Neutrophil (primary cell): ENCODE results near the gene ST8SIA5.

Experiments used
- H3K27ac ChIP-seq: fragments of 200-600 bp; sonication (generic); 2 replicates; pipeline ENCODE4 v1.5.1; 2016; ENCODE audit warnings: mild to moderate bottlenecking, moderate library complexity
- H3K27me3 ChIP-seq: fragments of 200-600 bp; sonication (generic); 2 replicates; pipeline ENCODE4 v1.6.0; 2016; ENCODE audit warnings: mild to moderate bottlenecking
- H3K36me3 ChIP-seq: fragments of 200-600 bp; sonication (generic); 2 replicates; pipeline ENCODE4 v1.5.1; 2017
- H3K4me1 ChIP-seq, 2 experiments: fragments of 200-600 bp in 1 of 2; sonication (generic) in 1 of 2; 1 replicate in 1 of 2; 2 replicates in 1 of 2; pipeline versions ENCODE4 v1.5.1 to v1.6.1; 2013 to 2016; ENCODE audit warnings: low read depth in 1 of 2, low read length in 1 of 2, mild to moderate bottlenecking in 1 of 2, moderate library complexity in 1 of 2; ENCODE audit not compliant: control insufficient read depth in 1 of 2, insufficient read depth in 1 of 2
- H3K4me3 ChIP-seq, 2 experiments: fragments of 200-600 bp in 1 of 2; sonication (generic) in 1 of 2; 1 replicate in 1 of 2; 2 replicates in 1 of 2; pipeline ENCODE4 v1.5.1; 2013 to 2016; ENCODE audit warnings: low read depth in 1 of 2, low read length in 1 of 2, mild to moderate bottlenecking in 1 of 2, moderate library complexity in 1 of 2
- H3K9me3 ChIP-seq: fragments of 200-600 bp; sonication (generic); 2 replicates; pipeline ENCODE4 v1.5.1; 2016
- TF ChIP-seq, protein P1 (sequence below): fragments of 200-600 bp; sonication (generic); IDR thresholded peaks from 2 replicates; pipeline ENCODE4 v1.5.1; 2016; ENCODE audit warnings: antibody characterized with exemption

ST8SIA5 gene

DNA sequence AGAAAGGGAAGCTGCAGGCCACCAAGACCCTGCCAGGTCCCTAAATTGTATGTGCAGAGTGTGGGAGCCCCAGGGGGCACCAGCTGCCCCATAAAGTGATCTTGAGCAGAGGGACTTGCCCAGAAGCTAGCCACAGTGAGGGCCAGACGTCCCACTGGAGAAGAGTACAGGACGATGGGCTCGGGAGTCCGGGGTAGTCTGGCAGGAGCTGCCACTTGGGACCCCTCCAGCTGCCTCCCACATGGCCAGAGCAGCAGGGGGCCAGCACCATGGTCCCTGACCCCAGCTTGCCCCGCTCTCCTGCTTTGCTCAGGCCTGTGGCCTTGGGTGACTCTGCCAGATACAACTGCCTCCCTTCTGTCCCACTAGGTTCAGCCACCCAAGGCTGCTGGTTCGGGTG lies 88.2 kb downstream of the ST8SIA5 start:
- Histone ChIP-seq H3K36me3 (no peaks in the 10 kb centered on the region), H3K4me3 (no peak overlapping the region), H3K9me3 (no peaks in the 10 kb centered on the region), H3K4me1 (no peaks in the 10 kb centered on the region), H3K27me3 (peaks cover 64% of the 10 kb centered on the region), H3K27ac (no peak overlapping the region)
- TF ChIP-seq, protein P1, sequence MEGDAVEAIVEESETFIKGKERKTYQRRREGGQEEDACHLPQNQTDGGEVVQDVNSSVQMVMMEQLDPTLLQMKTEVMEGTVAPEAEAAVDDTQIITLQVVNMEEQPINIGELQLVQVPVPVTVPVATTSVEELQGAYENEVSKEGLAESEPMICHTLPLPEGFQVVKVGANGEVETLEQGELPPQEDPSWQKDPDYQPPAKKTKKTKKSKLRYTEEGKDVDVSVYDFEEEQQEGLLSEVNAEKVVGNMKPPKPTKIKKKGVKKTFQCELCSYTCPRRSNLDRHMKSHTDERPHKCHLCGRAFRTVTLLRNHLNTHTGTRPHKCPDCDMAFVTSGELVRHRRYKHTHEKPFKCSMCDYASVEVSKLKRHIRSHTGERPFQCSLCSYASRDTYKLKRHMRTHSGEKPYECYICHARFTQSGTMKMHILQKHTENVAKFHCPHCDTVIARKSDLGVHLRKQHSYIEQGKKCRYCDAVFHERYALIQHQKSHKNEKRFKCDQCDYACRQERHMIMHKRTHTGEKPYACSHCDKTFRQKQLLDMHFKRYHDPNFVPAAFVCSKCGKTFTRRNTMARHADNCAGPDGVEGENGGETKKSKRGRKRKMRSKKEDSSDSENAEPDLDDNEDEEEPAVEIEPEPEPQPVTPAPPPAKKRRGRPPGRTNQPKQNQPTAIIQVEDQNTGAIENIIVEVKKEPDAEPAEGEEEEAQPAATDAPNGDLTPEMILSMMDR, result no peak

DNA sequence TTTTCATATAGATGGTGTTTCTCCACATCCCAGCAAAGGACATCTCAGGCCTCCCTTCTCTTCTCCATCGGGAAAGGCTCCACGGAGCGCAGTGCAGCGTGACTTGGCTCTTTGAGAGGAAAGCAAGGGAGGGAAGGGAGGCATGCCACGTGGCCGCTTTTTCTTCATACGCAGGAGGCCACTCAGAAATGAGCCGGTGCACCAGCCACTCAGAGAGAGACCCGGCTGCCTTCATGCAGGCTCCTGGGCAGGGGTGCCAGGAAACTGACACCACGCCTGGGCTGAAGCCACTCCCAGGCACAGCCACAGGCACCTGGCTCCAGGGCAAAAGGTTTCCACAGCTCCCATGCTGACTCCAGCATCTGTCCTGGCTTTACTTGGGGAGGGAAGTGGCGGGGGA lies 88.7 kb downstream of the ST8SIA5 start:
- Histone ChIP-seq H3K27me3 (peaks cover 68% of the 10 kb centered on the region), H3K36me3 (no peaks in the 10 kb centered on the region), H3K4me1 (no peaks in the 10 kb centered on the region), H3K27ac (no peak overlapping the region), H3K9me3 (no peaks in the 10 kb centered on the region), H3K4me3 (no peak overlapping the region)
- TF ChIP-seq, protein P1, result no peak

DNA sequence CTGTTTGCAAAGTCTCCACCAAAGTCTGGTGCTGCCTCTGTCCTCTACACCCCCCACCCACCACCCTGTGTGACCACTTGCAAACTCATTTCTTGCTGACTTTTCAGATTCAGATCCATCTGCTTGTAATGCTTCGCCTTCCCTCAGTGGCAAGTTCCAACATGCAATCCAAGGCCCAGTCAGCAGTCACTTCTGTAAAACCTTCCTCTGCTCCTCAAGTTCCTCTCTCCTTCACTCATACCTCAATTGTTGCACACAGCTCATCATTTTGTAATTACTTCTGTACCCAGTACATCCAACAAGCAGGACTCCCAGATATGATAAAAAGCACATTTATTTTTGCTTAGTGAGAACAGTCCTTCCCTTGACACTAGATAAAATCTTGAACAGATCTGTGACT lies 93.3 kb downstream of the ST8SIA5 start:
- H3K36me3 ChIP-seq, result no peaks in the 10 kb centered on the region
- H3K27ac ChIP-seq, result no peak overlapping the region
- no peak overlapping the region for H3K4me3 ChIP-seq
- H3K27me3 ChIP-seq, result peaks cover 41% of the 10 kb centered on the region
- H3K4me1 ChIP-seq, result no peaks in the 10 kb centered on the region
- TF ChIP-seq, protein P1, result no peak
- no peaks in the 10 kb centered on the region for H3K9me3 ChIP-seq

DNA sequence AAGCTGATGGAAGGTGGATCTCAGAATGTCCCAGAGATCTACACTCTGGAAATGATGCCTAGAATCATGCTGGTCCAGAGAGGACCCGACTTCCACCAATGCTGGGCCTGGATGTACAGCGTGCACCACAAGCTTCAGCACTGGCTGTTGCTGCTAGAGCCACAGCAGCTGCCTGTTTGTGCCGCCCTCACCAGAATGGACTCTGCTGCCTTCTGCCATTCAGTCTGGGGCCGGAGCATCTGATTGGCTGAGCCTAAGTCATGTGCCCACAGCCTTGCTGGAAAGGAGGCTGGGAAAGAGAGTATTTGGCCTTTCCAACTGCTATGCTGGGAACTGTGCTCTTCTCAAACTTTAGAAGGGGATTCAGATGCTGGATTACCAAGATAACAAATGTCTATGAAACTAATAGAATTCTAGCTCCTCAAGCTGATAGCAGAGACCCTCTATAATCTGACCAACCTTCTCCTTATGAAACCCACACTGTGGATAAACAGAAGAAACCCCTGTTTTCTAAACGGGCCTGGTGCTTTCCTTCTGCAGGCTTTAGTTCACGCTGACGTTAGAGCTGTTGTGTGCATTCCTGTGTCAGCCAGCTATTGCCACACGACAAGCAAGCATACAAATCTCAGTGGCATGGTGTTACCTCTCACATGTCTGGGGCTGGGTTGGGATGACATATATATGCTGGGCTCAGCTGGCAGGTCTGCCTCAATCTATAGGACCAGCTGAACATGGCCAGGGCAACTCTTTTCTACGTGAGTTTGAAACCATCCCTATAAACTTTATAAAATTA lies 95.7 kb downstream of the ST8SIA5 start:
- TF ChIP-seq, protein P1, result no peak
- no peaks in the 10 kb centered on the region for H3K36me3 ChIP-seq
- no peaks in the 10 kb centered on the region for H3K4me1 ChIP-seq

DNA sequence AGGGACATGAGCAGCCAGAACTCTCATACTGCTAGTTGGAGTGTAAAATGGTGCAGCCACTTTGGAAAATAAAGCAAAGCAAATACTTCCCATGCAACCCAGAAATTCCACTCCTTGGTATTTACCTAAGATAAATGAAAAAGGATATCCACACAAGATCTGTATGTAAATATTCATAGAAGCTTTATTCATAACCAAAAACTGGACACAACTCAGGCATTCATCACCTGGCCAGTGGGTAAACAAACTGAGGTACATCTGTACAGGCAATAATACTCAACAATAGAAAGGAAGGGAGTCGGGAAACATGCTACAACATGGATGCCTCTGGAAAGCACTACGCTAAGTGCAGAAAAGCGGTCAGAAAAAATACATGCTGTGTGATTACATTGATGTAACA lies 97.4 kb downstream of the ST8SIA5 start:
- Histone ChIP-seq H3K4me1 (no peaks in the 10 kb centered on the region), H3K27ac (no peak overlapping the region), H3K27me3 (peaks cover 17% of the 10 kb centered on the region), H3K9me3 (no peaks in the 10 kb centered on the region), H3K36me3 (no peaks in the 10 kb centered on the region), H3K4me3 (no peak overlapping the region)
- TF ChIP-seq, protein P1, result no peak

More for the DNA sequence above, 95.7 kb downstream of the ST8SIA5 start:
- H3K9me3 ChIP-seq, result no peaks in the 10 kb centered on the region
- no peak overlapping the region for H3K27ac ChIP-seq
- peaks cover 24% of the 10 kb centered on the region for H3K27me3 ChIP-seq
- H3K4me3 ChIP-seq, result no peak overlapping the region
